PC-9 (cell line): ENCODE measurements around the gene CBFA2T3. TPM values are rescaled to one million over a fixed set of nuclear protein-coding genes. Genes with fewer than 3 reads are reported as not detected.
A peak's percentile ranks its signal among the peaks of the same experiment; 100 is the strongest.

Source experiments
- BruUV-seq: library from RNA; stranded (reverse); fragments of 400-500 nt; replicated peaks from 2 replicates; lab custom pipeline; 2021; lab: Mats Ljungman, UMichigan
- CTCF ChIA-PET: fragments of 300-600 bp; sonication (Branson Sonifier 250); formaldehyde crosslinking; loops from one replicate; lab custom pipeline; 2022; ENCODE audit warnings: antibody characterized with exemption; lab: Charles Lee
- POLR2A ChIA-PET: fragments of 300-600 bp; sonication (Branson Sonifier 250); formaldehyde crosslinking; loops from one replicate; lab custom pipeline; 2022; ENCODE audit warnings: antibody characterized with exemption; ENCODE audit not compliant: unreplicated experiment; lab: Charles Lee
- DNase-seq, 2 experiments: peaks; one replicate each; pipeline versions ENCODE4 v3.0.0 to v3.0.0-alpha.2; 2015 to 2022; ENCODE audit warnings: mixed read lengths in 1 of 2
- H2AFZ ChIP-seq: fragments of 200-600 bp; sonication (generic); 2 replicates; pipeline ENCODE4 v1.8.1; 2017; ENCODE audit warnings: antibody characterized with exemption
- H3F3A ChIP-seq: fragments of 200-600 bp; sonication (generic); 2 replicates; pipeline ENCODE4 v1.8.1; 2017; ENCODE audit warnings: antibody characterized with exemption, mild to moderate bottlenecking, low read depth; ENCODE audit not compliant: insufficient read depth
- H3K27ac ChIP-seq: fragments of 200-600 bp; sonication (generic); 2 replicates; pipeline ENCODE4 v1.6.1; 2016; ENCODE audit warnings: mixed run types
- H3K27me3 ChIP-seq: fragments of 200-600 bp; sonication (generic); 2 replicates; pipeline ENCODE4 v1.6.1; 2016; ENCODE audit warnings: low read depth, mixed run types; ENCODE audit not compliant: insufficient read depth
- H3K36me3 ChIP-seq: fragments of 200-600 bp; sonication (generic); 2 replicates; pipeline ENCODE4 v1.6.1; 2016; ENCODE audit warnings: low read depth, mixed run types
- H3K4me1 ChIP-seq: fragments of 200-600 bp; sonication (generic); replicated peaks from 2 replicates; pipeline ENCODE4 v1.6.1; 2016; ENCODE audit warnings: mixed run types; ENCODE audit not compliant: insufficient read depth
- H3K4me2 ChIP-seq: fragments of 200-600 bp; sonication (generic); 2 replicates; pipeline ENCODE4 v1.6.1; 2017; ENCODE audit warnings: mixed run types
- H3K4me3 ChIP-seq: fragments of 200-600 bp; sonication (generic); 2 replicates; pipeline ENCODE4 v1.6.1; 2016; ENCODE audit warnings: mixed run types
- H3K79me2 ChIP-seq: fragments of 200-600 bp; sonication (generic); 2 replicates; pipeline ENCODE4 v1.6.1; 2017; ENCODE audit warnings: low read depth, mixed run types
- H3K9me2 ChIP-seq: fragments of 200-600 bp; sonication (generic); 2 replicates; pipeline ENCODE4 v1.8.1; 2017; ENCODE audit warnings: mild to moderate bottlenecking; ENCODE audit not compliant: insufficient read depth
- H3K9me3 ChIP-seq: fragments of 200-600 bp; sonication (generic); 2 replicates; pipeline ENCODE4 v1.8.1; 2016; ENCODE audit warnings: low read depth; ENCODE audit not compliant: insufficient read depth
- H4K20me1 ChIP-seq: fragments of 200-600 bp; sonication (generic); 2 replicates; pipeline ENCODE4 v1.8.1; 2017; ENCODE audit not compliant: insufficient read depth
- CTCF ChIP-seq: fragments of 200-600 bp; sonication (generic); conservative IDR thresholded peaks from 2 replicates; pipeline ENCODE4 v1.6.1; 2017; ENCODE audit warnings: mixed run types, antibody characterized with exemption, mild to moderate bottlenecking, moderate library complexity
- EZH2 ChIP-seq: fragments of 200-600 bp; sonication (generic); IDR thresholded peaks from 2 replicates; pipeline ENCODE4 v1.8.0; 2017; ENCODE audit warnings: antibody characterized with exemption, low read depth
- intact Hi-C: fragments of 100-400 bp; cut with micrococcal nuclease; formaldehyde crosslinking; loops from one replicate; pipeline ENCODE4 v1.10.0; 2022; ENCODE audit not compliant: unreplicated experiment
- total RNA-seq: library from RNA; stranded (reverse); gene quantifications from 2 replicates; pipeline ENCODE4 v1.2.3, GENCODE V29; 2021

The CBFA2T3 gene
- total RNA-seq, 1 experiment from 2014 or later = 1.0 TPM

- Histone ChIP-seq H3K9me2 (no peaks in the 10 kb centered on the region), H3K79me2 (0 out of 2 replicates have a peak, but pooled peaks cover 7% of the 10 kb centered on the region), H2AFZ (peak within 1 kb of the TSS; percentile 98), H4K20me1 (no peaks in the 10 kb centered on the region), H3K4me2 (peak within 1 kb of the TSS; percentile 95), H3K27ac (no peak within 1 kb of the TSS), H3K27me3 (no peaks in the 10 kb centered on the region), H3K4me3 (peak within 1 kb of the TSS; percentile 80), H3K4me1 (peaks cover 5% of the 10 kb centered on the region), H3K9me3 (no peaks in the 10 kb centered on the region), H3F3A (no peaks in the 10 kb centered on the region), H3K36me3 (no peaks in the 10 kb centered on the region)
- CTCF ChIA-PET = interaction anchor here (0.6 kb wide), 1 partner anchor 314 kb away, joined by 5 read pairs; the partner anchor contains the start of gene CDH15
- BruUV-seq = no TSS peak
- TF ChIP-seq EZH2 = no peak
- no peak for TF ChIP-seq CTCF
- intact Hi-C loops = loop anchor here (1.0 to 10.0 kb wide), 2 partner anchors 45 to 68 kb away; no protein-coding TSS in a partner anchor
- DNase-seq = peak; percentile 77 to 99
- POLR2A ChIA-PET = interaction anchor here (0.6 kb wide), 1 partner anchor 264 kb away, joined by 4 read pairs; no protein-coding TSS in a partner anchor
Measured at GRCh38 chr16:88856828-88857727, 119.9 kb downstream of the CBFA2T3 start, which contains the start of the genes GALNS and TRAPPC2L. Gene GALNS, minus strand, starts transcription at chr16:88856947. Its CDS starts 70 bp downstream, at chr16:88856877. Gene TRAPPC2L, plus strand, starts transcription at chr16:88857127. Its CDS starts 24 bp downstream, at chr16:88857151.

GRCh38 chr16:88856122-88856827 lies 120.7 kb downstream of the CBFA2T3 start:
- no peaks in the 10 kb centered on the region for H3K9me3 ChIP-seq
- intact Hi-C loops = loop anchor here (10.0 kb wide), 1 partner anchor 69 kb away; no protein-coding TSS in a partner anchor
- no peaks in the 10 kb centered on the region for H3F3A ChIP-seq
- TF ChIP-seq CTCF = no peak
- no peak for TF ChIP-seq EZH2
- H3K27ac ChIP-seq = no peak overlapping the region
- H3K4me3 ChIP-seq = peak overlapping the region; percentile 80; the same call in 1 of the 2 replicates
- H3K4me2 ChIP-seq = peak overlapping the region; percentile 75
- H2AFZ ChIP-seq = no peak overlapping the region
- H3K36me3 ChIP-seq = no peaks in the 10 kb centered on the region
- POLR2A ChIA-PET = no interaction called here
- BruUV-seq = no TSS peak
- CTCF ChIA-PET = no interaction called here
- H3K4me1 ChIP-seq = peaks cover 5% of the 10 kb centered on the region
- 0 out of 2 replicates have a peak, but pooled peaks cover 7% of the 10 kb centered on the region for H3K79me2 ChIP-seq
- DNase-seq = no peak
- no peaks in the 10 kb centered on the region for H3K27me3 ChIP-seq
- no peaks in the 10 kb centered on the region for H3K9me2 ChIP-seq
- H4K20me1 ChIP-seq = no peaks in the 10 kb centered on the region

- TSS peak; percentile 41 for BruUV-seq
- no peak for TF ChIP-seq CTCF
- TF ChIP-seq EZH2 = no peak
- Histone ChIP-seq H2AFZ (no peak overlapping the region), H3K79me2 (0 out of 2 replicates have a peak, but pooled peaks cover 7% of the 10 kb centered on the region), H3K4me2 (peak overlapping the region; percentile 75), H3K4me1 (peaks cover 5% of the 10 kb centered on the region), H3K4me3 (peak overlapping the region; percentile 51; the same call in 1 of the 2 replicates), H4K20me1 (no peaks in the 10 kb centered on the region), H3F3A (no peaks in the 10 kb centered on the region), H3K27ac (no peak overlapping the region), H3K36me3 (no peaks in the 10 kb centered on the region), H3K9me3 (no peaks in the 10 kb centered on the region), H3K27me3 (no peaks in the 10 kb centered on the region), H3K9me2 (no peaks in the 10 kb centered on the region)
- ChIA-PET CTCF (no interaction called here), POLR2A (no interaction called here)
- no peak for DNase-seq
- intact Hi-C loops = loop anchor here (10.0 kb wide), 1 partner anchor 69 kb away; no protein-coding TSS in a partner anchor
Measured at GRCh38 chr16:88855736-88856121, 121.3 kb downstream of the CBFA2T3 start.
